K562 (cell line): ENCODE results near the gene PODXL. TPM values are rescaled to one million over a fixed set of nuclear protein-coding genes. Genes with fewer than 3 reads are reported as not detected.

ENCODE experiments used
- ATAC-seq: fragments of 200-7000 bp; cut with Tn5 transposase; 3 replicates; pipeline ENCODE4 v1.9.1; 2020; ENCODE audit warnings: moderate library complexity
- BruUV-seq: library from RNA; stranded (reverse); fragments of 400-500 nt; replicated peaks from 2 replicates; lab custom pipeline; 2021; lab: Mats Ljungman, UMichigan
- CTCF ChIA-PET: fragments of 300-600 bp; formaldehyde crosslinking; extraction: SDS; loops from one replicate; lab custom pipeline; 2021; ENCODE audit warnings: low intra/inter-chr PET ratio; lab: Yijun Ruan, JAX
- POLR2A ChIA-PET: fragments of 300-600, 350-650 bp; sonication (Branson Sonifier 250); formaldehyde crosslinking; extraction: SDS; loops from one replicate; lab custom pipeline; 2021; ENCODE audit warnings: antibody characterized with exemption, inconsistent platforms; lab: Yijun Ruan, JAX
- DNase-seq, 4 experiments: peaks; one replicate each; pipeline versions ENCODE4 v3.0.0 to v3.0.0-alpha.2; 2011 to 2018; ENCODE audit warnings: low spot score in 3 of 4, mixed read lengths in 3 of 4; ENCODE audit errors: extremely low read depth in 1 of 4
- FAIRE-seq: peaks from 2 replicates; lab custom pipeline; 2011; peaks lifted over from hg19 to GRCh38; lab: Jason Lieb, UNC
- H2AFZ ChIP-seq: 2 replicates; pipeline ENCODE4 v1.6.0; 2011; ENCODE audit warnings: low read depth, low read length, control low read depth, inconsistent platforms
- H3K27ac ChIP-seq: fragments of 200-600 bp; 3 replicates; pipeline ENCODE4 v1.8.0; 2011; ENCODE audit warnings: low read depth, mild to moderate bottlenecking, control low read depth, inconsistent platforms, low read length, moderate library complexity, mixed read lengths; ENCODE audit errors: extremely low read depth
- H3K27me3 ChIP-seq, 2 experiments: fragments of 300-600 bp in 1 of 2; 2 replicates in 1 of 2; 3 replicates in 1 of 2; pipeline versions ENCODE4 v1.6.0 to v1.8.0; 2011; ENCODE audit warnings: inconsistent platforms in 2 of 2, low read length in 2 of 2, mild to moderate bottlenecking in 1 of 2, mixed read lengths in 1 of 2, moderate library complexity in 1 of 2; ENCODE audit not compliant: control insufficient read depth in 2 of 2, insufficient read depth in 2 of 2
- H3K36me3 ChIP-seq: fragments of 300-600 bp; 3 replicates; pipeline ENCODE4 v1.8.0; 2011; ENCODE audit warnings: mild to moderate bottlenecking, low read length, inconsistent platforms; ENCODE audit not compliant: control insufficient read depth, insufficient read depth
- H3K4me1 ChIP-seq, 2 experiments: fragments of 200-600 bp in 1 of 2; replicated peaks in 1 of 2; 2 replicates in 1 of 2; 3 replicates in 1 of 2; pipeline versions ENCODE4 v1.5.1 to v1.8.0; 2011; ENCODE audit warnings: inconsistent platforms in 2 of 2, low read length in 2 of 2, mild to moderate bottlenecking in 1 of 2, mixed read lengths in 1 of 2, moderate library complexity in 1 of 2; ENCODE audit not compliant: control insufficient read depth in 2 of 2, insufficient read depth in 2 of 2
- H3K4me2 ChIP-seq: 2 replicates; pipeline ENCODE4 v1.6.1; 2011; ENCODE audit warnings: low read length, control low read depth, inconsistent platforms, mixed read lengths; ENCODE audit not compliant: insufficient read depth
- H3K4me3 ChIP-seq: fragments of 200-600 bp; sonication (generic), shearing (Covaris generic); 2 replicates; pipeline ENCODE4 v1.5.1; 2016; ENCODE audit warnings: control low read depth, inconsistent platforms
- H3K79me2 ChIP-seq: fragments of 200-600 bp; 3 replicates; pipeline ENCODE4 v1.8.0; 2011; ENCODE audit warnings: low read length, inconsistent platforms; ENCODE audit not compliant: control insufficient read depth, insufficient read depth
- H3K9ac ChIP-seq, 2 experiments: 2 replicates each; pipeline versions ENCODE4 v1.6.0 to v1.6.1; 2011; ENCODE audit warnings: low read depth in 2 of 2, low read length in 2 of 2, control low read depth in 1 of 2, inconsistent platforms in 1 of 2, mild to moderate bottlenecking in 1 of 2, mixed read lengths in 1 of 2; ENCODE audit not compliant: insufficient read depth in 1 of 2
- H3K9me1 ChIP-seq: one replicate; pipeline ENCODE4 v1.6.0; 2011; ENCODE audit warnings: inconsistent platforms, mild to moderate bottlenecking, low read length, moderate library complexity; ENCODE audit not compliant: control insufficient read depth, insufficient read depth
- H3K9me3 ChIP-seq: replicated peaks from 2 replicates; pipeline ENCODE4 v1.5.1; 2011; ENCODE audit warnings: low read depth, low read length, inconsistent platforms; ENCODE audit not compliant: control insufficient read depth, insufficient read depth
- H4K20me1 ChIP-seq: replicated peaks from 2 replicates; pipeline ENCODE4 v1.6.1; 2011; ENCODE audit warnings: low read length, inconsistent platforms, mixed read lengths; ENCODE audit not compliant: control insufficient read depth, insufficient read depth
- ARID2 ChIP-seq: fragments of 450-650 bp; IDR thresholded peaks from 2 replicates; pipeline ENCODE4 v1.6.1; 2017; ENCODE audit warnings: antibody characterized with exemption, mild to moderate bottlenecking
- E2F5 ChIP-seq: sonication (generic); formaldehyde crosslinking; IDR thresholded peaks from 2 replicates; pipeline ENCODE4 v1.8.0; 2022; ENCODE audit warnings: mild to moderate bottlenecking, missing genetic modification reagents
- HNRNPLL ChIP-seq: fragments of 200-400 bp; formaldehyde crosslinking; IDR thresholded peaks from 2 replicates; pipeline ENCODE4 v1.6.1; 2017; ENCODE audit warnings: low read length, low read depth, mild to moderate bottlenecking; ENCODE audit not compliant: poor library complexity, severe bottlenecking
- HSF4 ChIP-seq: fragments of 250-450 bp; sonication (Bioruptor Pico); IDR thresholded peaks from 2 replicates; pipeline ENCODE4 v2.1.2; 2022; ENCODE audit warnings: mild to moderate bottlenecking, moderate library complexity, borderline replicate concordance
- JUND ChIP-seq, 2 experiments: IDR thresholded peaks; 2 replicates in 1 of 2; 3 replicates in 1 of 2; pipeline ENCODE4 v1.6.1; 2011; ENCODE audit warnings: borderline replicate concordance in 2 of 2, low read depth in 2 of 2, low read length in 2 of 2, improper control_type of control experiment in 1 of 2, missing biosample characterization in 1 of 2, missing genetic modification characterization in 1 of 2, missing genetic modification reagents in 1 of 2
- MYC ChIP-seq, 2 experiments: fragments of 250-450 bp in 1 of 2; sonication (Bioruptor Pico) in 1 of 2; IDR thresholded peaks; 2 replicates each; pipeline versions ENCODE4 v1.5.1 to v1.6.1; 2012 to 2021; ENCODE audit warnings: low read depth in 2 of 2, borderline replicate concordance in 1 of 2, improper control_type of control experiment in 1 of 2, low read length in 1 of 2, mild to moderate bottlenecking in 1 of 2, moderate library complexity in 1 of 2
- PHB ChIP-seq: fragments of 250-450 bp; sonication (Bioruptor Pico); IDR thresholded peaks from 2 replicates; pipeline ENCODE4 v1.5.0; 2021
- PHF8 ChIP-seq: fragments of 200-600 bp; sonication (generic); IDR thresholded peaks from 2 replicates; pipeline ENCODE4 v1.6.1; 2012; ENCODE audit warnings: mixed run types, mild to moderate bottlenecking, inconsistent platforms, low read length, moderate library complexity, borderline replicate concordance
- SMC3 ChIP-seq: conservative IDR thresholded peaks from 2 replicates; pipeline ENCODE4 v1.6.1; 2011; ENCODE audit warnings: low read depth, low read length, improper control_type of control experiment; ENCODE audit not compliant: insufficient read depth
- SNRNP70 ChIP-seq: fragments of 200-400 bp; formaldehyde crosslinking; optimal IDR thresholded peaks from 2 replicates; pipeline ENCODE3; 2017; ENCODE audit warnings: low read depth, low read length
- SREBF2 ChIP-seq: sonication (generic); formaldehyde crosslinking; IDR thresholded peaks from 2 replicates; pipeline ENCODE4 v1.4.0; 2020; ENCODE audit warnings: mild to moderate bottlenecking, missing genetic modification reagents
- THAP7 ChIP-seq: fragments of 250-450 bp; sonication (Bioruptor Pico); IDR thresholded peaks from 2 replicates; pipeline ENCODE4 v1.5.0; 2021
- ZMIZ1 ChIP-seq, 2 experiments: fragments of 150-350 bp in 1 of 2; IDR thresholded peaks; 2 replicates each; pipeline ENCODE4 v1.6.1; 2012 to 2016; ENCODE audit warnings: low read depth in 2 of 2, low read length in 2 of 2, mild to moderate bottlenecking in 1 of 2, moderate library complexity in 1 of 2
- WGBS: fragments of 100-300 bp; shearing (Covaris generic); methylation state at CpG from one replicate; pipeline ENCODE4 v1.1.6; 2016; ENCODE audit warnings: low coverage, mixed read lengths; ENCODE audit not compliant: insufficient coverage; ENCODE audit errors: missing lambda C conversion rate; 5-methylcytosine and 5-hydroxymethylcytosine counted together
- in situ Hi-C: fragments of 300-500 bp; cut with MboI; formaldehyde crosslinking; loops from 4 replicates; pipeline ENCODE4 v1.15.0; 2018; ENCODE audit warnings: inconsistent platforms, mixed read lengths
- intact Hi-C: fragments of 100-400 bp; cut with micrococcal nuclease; formaldehyde crosslinking; loops from 2 replicates; pipeline ENCODE4 v1.14.2; 2022
- polyA plus RNA-seq, 8 experiments: library from polyadenylated mRNA; depleted of rRNA in 4 of 8; stranded (reverse) in 5 of 8; unstranded in 3 of 8; fragments of >200 nt; fragmentation: Nextera tagmentation in 2 of 8; fragmentation: Illumina TruSeq in 1 of 8; extraction: Ambion mirVana in 2 of 8; extraction: Trizol in 1 of 8; gene quantifications; 2 replicates each; pipeline versions ENCODE4 v1.2.1 to v1.2.3, GENCODE V29; 2011 to 2014; ENCODE audit warnings: inconsistent platforms in 1 of 8, missing spikeins in 1 of 8
- total RNA-seq, 7 experiments: library from RNA; depleted of rRNA in 6 of 7; stranded (reverse); fragments of >200 nt in 6 of 7; fragmentation: Illumina TruSeq in 2 of 7; extraction: Trizol in 2 of 7; gene quantifications; 2 replicates each; pipeline versions ENCODE4 v1.2.1 to v1.2.3, GENCODE V29; 2011 to 2021; ENCODE audit warnings: low replicate concordance in 1 of 7

Gene PODXL
- total and polyA plus RNA-seq, 9 of the 15 experiments (the other 6 are each of a cell fraction or from before 2014, with no cell fraction given): 0.01 to 0.73 (median 0.07) TPM

- ATAC-seq (peak; percentile 79), DNase-seq (peak; percentile 49 to 72 (median 60)), FAIRE-seq (peak; percentile 84)
- 15% methylated on average over 15 of the region's 16 CpGs for WGBS
- no peaks in the 10 kb centered on the region for H3K36me3 ChIP-seq
- H3K4me1 ChIP-seq: peaks cover 3 to 5% of the 10 kb centered on the region in 2 experiments; a peak in 2 of 5 replicates
- H2AFZ ChIP-seq: peak overlapping the region; percentile 41
- no peaks in the 10 kb centered on the region for H3K79me2 ChIP-seq
- BruUV-seq: no TSS peak
- peaks cover 29 to 67% of the 10 kb centered on the region in 2 experiments for H3K27me3 ChIP-seq
- no peak overlapping the region for H3K4me3 ChIP-seq
- peak overlapping the region in 1 of 2 experiments; percentile 73; a peak in 2 of 4 replicates for H3K9ac ChIP-seq
- no peaks in the 10 kb centered on the region for H3K9me1 ChIP-seq
- no peak overlapping the region for H3K27ac ChIP-seq
- in situ Hi-C loops: loop anchor here (5.0 kb wide), 1 partner anchor 113 kb away; no protein-coding TSS in a partner anchor
- ChIA-PET CTCF (interaction anchor here (0.6 to 5.5 kb wide), 2 partner anchors 111 to 887 kb away, joined by 3 to 85 read pairs; no protein-coding TSS in a partner anchor), POLR2A (interaction anchor here (0.6 kb wide), 1 partner anchor 10 kb away, joined by 4 read pairs; no protein-coding TSS in a partner anchor)
- intact Hi-C loops: loop anchor here (1.0 to 5.0 kb wide), 2 partner anchors 93 to 110 kb away; no protein-coding TSS in a partner anchor
- peaks cover 6% of the 10 kb centered on the region; the same call in 1 of the 2 replicates for H4K20me1 ChIP-seq
- peak overlapping the region; percentile 2; the same call in 1 of the 2 replicates for H3K4me2 ChIP-seq
- no peaks in the 10 kb centered on the region for H3K9me3 ChIP-seq
- TF ChIP-seq SNRNP70 (no peak), PHB (CRISPR knock-in tag) (no peak), SREBF2 (no peak), E2F5 (CRISPR knock-in tag) (no peak), SMC3 (peak; percentile 52; the same call in 1 of the 2 replicates), ARID2 (peak; percentile 36; the same call in 1 of the 2 replicates), JUND (IDR thresholded peaks at IDR 0.05; ENCODE audit: borderline replicate concordance, low read depth, low read length) (no peak), JUND (tag; IDR thresholded peaks at IDR 0.05; ENCODE audit: borderline replicate concordance, low read depth, low read length) (no peak; the same call in 2 of the 3 replicates), ZMIZ1 (IDR thresholded peaks at IDR 0.05; ENCODE audit: low read depth in 2 of 2, low read length in 2 of 2) (0 out of 4 replicates have a peak, but pooled peaks of 1 of the 2 experiments have one; percentile 25), HNRNPLL (no peak), HSF4 (CRISPR knock-in tag) (no peak), THAP7 (CRISPR knock-in tag) (no peak), PHF8 (no peak), MYC (IDR thresholded peaks at IDR 0.05; ENCODE audit: low read depth, low read length) (0 out of 2 replicates have a peak, but pooled peaks have one; percentile 28), MYC (CRISPR knock-in tag; IDR thresholded peaks at IDR 0.05; ENCODE audit: borderline replicate concordance, low read depth) (no peak)
Observed at GRCh38 chr7:131544449-131545301, 11.8 kb downstream of the PODXL start.
